D721Med (cell line): Measurements from ENCODE around the gene GLT6D1.

Source experiments
- DNase-seq: peaks from one replicate; pipeline ENCODE4 v3.0.0; 2011; ENCODE audit warnings: low spot score; ENCODE audit not compliant: insufficient read length
- FAIRE-seq: peaks from 2 replicates; lab custom pipeline; 2011; peaks lifted over from hg19 to GRCh38; lab: Jason Lieb, UNC
- TF ChIP-seq, protein P1 (sequence below): IDR thresholded peaks from 2 replicates; pipeline ENCODE4 v1.5.1; 2012; ENCODE audit warnings: mild to moderate bottlenecking, control low read depth; ENCODE audit not compliant: insufficient read depth; ENCODE audit errors: missing control alignments

The GLT6D1 gene

DNA sequence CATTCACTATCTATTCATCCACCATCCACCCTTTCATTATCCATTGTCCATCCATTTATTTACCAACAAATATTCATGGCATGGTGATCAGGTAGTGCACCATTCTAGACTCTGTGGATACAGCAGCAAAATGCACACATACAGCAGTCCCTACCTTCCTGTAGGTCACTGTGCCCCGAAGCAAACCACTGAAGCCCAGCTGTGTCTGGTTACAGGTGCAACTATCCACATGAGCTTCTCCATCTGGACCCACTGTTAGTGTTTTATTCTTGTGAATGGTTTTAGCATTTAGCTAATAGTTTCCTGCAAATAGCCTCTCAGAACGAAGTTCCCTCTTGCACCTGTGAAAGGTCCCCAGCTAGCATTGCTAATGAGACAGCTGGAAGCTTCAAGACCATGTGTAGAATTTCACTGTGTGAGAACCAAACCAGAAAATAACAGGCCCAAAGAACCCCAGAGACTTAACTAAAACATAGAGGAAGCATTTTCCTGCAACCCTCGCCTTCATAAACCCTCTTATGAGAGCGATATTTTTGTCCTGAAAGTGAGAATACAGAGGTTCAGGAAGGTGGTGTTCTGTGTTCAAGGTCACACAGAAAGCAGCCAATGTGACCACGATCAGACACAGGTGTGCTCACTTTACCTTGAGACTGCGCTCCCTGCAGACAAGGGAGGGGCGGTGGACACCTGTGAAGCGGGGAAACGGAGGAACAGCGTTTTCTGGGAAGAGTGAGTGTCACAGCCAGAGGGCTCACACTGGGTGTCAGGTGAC is 59.3 kb downstream of the GLT6D1 start:
- TF ChIP-seq, protein P1, sequence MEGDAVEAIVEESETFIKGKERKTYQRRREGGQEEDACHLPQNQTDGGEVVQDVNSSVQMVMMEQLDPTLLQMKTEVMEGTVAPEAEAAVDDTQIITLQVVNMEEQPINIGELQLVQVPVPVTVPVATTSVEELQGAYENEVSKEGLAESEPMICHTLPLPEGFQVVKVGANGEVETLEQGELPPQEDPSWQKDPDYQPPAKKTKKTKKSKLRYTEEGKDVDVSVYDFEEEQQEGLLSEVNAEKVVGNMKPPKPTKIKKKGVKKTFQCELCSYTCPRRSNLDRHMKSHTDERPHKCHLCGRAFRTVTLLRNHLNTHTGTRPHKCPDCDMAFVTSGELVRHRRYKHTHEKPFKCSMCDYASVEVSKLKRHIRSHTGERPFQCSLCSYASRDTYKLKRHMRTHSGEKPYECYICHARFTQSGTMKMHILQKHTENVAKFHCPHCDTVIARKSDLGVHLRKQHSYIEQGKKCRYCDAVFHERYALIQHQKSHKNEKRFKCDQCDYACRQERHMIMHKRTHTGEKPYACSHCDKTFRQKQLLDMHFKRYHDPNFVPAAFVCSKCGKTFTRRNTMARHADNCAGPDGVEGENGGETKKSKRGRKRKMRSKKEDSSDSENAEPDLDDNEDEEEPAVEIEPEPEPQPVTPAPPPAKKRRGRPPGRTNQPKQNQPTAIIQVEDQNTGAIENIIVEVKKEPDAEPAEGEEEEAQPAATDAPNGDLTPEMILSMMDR = no peak
- DNase-seq (no peak), FAIRE-seq (no peak)

DNA sequence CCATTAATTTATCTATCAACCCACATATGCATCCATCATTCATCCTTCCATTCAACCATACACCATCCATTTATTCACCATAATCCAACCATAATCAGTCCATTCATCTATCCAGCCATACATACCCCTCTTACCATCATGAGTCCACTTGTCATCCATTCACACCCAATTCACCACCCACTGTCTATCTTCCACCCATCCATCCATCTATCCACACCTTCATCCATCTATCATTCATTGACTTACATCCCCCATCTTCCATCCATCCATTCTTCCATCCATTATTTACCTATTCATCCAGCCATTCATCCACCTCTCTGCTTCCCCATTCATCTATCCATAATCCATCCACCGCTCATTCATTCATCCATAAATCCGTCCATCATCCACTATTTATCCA is 60.0 kb downstream of the GLT6D1 start:
- DNase-seq (no peak), FAIRE-seq (no peak)
- TF ChIP-seq, protein P1 = no peak

DNA sequence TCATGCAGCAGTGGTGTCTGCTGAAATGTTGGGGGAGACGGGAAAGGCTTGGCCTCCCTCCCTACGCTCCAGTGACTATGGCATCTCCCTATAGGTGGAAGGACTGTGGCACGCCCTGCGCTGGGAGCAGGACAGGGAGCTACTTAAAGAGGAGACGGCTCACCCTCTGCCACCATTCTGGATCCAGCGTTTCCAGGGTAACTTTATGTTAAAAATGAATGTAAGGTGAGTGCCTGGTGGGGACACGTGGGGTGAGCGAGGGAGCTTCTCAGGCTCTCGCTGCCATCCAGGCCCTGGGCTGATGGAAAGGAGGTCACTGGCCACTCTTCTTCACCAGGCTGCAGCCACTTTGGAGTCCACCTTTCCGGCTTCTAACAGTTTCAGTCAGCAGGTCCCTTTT is 62.1 kb downstream of the GLT6D1 start:
- FAIRE-seq = no peak
- no peak for DNase-seq
- TF ChIP-seq, protein P1 = no peak

DNA sequence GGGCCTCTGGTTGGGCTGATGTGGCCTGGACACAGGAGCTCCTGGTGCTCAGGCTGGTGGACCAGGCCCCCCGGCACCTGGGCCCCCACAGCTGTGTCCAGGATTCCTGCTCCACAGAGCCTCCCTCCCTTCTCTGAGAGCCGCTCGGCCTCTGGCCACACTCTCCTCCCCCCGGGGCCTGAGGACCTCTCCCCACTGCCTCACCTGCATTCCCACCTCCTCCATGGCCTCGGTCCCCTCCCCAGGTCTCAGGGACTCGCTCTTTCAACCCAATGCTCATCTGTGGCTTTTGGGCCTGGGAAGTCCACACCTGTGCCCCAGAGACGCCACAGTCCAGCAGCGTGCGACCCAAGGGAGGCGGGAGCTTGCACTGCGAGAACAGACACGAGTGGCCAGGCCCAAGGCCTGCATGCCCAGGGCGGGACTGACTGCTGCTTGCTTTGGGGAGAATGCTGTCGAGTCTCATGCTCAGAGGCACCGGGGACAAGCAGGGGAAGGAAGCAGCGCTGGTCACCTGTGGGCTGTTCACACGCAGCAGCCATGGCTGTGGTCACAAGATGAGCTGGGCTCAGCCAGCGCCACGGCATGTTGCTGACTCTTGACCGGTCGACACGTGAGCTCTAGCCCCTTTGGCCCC is 63.2 kb downstream of the GLT6D1 start:
- DNase-seq (no peak), FAIRE-seq (no peak)
- TF ChIP-seq, protein P1 = no peak

DNA sequence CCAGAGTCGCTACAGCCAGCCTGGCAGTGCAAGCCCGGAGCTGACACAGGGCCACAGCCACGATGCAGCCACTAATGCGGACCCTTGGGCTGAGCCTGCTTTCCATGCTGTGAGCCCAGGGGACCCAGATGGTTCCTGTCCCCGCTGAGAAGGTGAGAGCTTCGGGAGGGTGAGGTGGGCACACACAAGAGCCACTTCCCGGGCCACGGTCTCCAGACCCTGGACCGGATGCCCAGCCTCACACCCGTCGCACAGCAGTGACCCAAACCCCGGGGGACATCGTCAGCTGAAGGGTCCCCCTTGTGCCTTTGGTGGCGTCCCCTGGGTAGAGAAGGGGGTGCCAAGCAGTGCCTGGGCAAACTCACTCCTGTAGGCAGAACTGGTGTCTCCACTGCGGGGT is 64.4 kb downstream of the GLT6D1 start:
- DNase-seq (no peak), FAIRE-seq (no peak)
- TF ChIP-seq, protein P1 = no peak

DNA sequence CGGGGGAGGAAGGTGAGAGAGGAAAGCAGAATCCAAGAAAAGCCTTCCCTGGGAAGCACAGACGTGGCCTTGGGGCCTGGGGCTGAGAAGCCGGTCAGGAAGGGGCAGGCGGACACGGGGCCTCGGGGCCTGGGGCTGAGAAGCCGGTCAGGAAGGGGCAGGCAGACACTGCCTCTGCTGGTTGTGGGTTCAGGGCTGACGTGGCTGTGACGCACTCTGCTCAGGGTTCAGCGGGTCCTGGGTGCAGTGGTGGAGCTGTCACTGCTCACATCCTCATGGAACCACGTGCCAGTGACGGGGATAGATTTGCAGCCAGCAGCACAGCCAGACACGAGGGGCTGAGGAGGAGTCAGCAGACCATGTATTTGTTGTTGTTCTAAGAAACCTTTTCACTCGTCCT is 65.0 kb downstream of the GLT6D1 start:
- DNase-seq = no peak
- TF ChIP-seq, protein P1 = no peak
- no peak for FAIRE-seq
